Endodermal cell (in vitro differentiated cells): ENCODE measurements around the gene NUP62. TPM values are rescaled to one million over a fixed set of nuclear protein-coding genes. Genes with fewer than 3 reads are reported as not detected.
"Not testable (repeated sequence)": the region's sequence is repeated elsewhere in the genome, so short reads cannot be mapped to it uniquely, and the experiment has no call there.

Experiments used
- DNase-seq: peaks from one replicate; pipeline ENCODE4 v3.0.0-alpha.2; 2017
- H3K27ac ChIP-seq: 2 replicates; pipeline ENCODE4 v1.5.1; 2013; ENCODE audit warnings: mild to moderate bottlenecking, low read depth, low read length, moderate library complexity
- H3K27me3 ChIP-seq: 2 replicates; pipeline ENCODE4 v1.6.1; 2013; ENCODE audit warnings: mild to moderate bottlenecking, low read length, moderate library complexity; ENCODE audit not compliant: insufficient read depth, control insufficient read depth, poor library complexity, severe bottlenecking
- H3K36me3 ChIP-seq: 2 replicates; pipeline ENCODE4 v1.7.0; 2013; ENCODE audit warnings: mild to moderate bottlenecking, low read length, moderate library complexity; ENCODE audit not compliant: control insufficient read depth, insufficient read depth
- H3K4me1 ChIP-seq: one replicate; pipeline ENCODE4 v1.7.0; 2013; ENCODE audit warnings: low read length; ENCODE audit not compliant: control insufficient read depth, insufficient read depth
- H3K4me3 ChIP-seq: 2 replicates; pipeline ENCODE4 v1.5.1; 2013; ENCODE audit warnings: mild to moderate bottlenecking, low read length, moderate library complexity
- H3K9ac ChIP-seq: 2 replicates; pipeline ENCODE4 v1.6.1; 2013; ENCODE audit warnings: mild to moderate bottlenecking, low read length, moderate library complexity; ENCODE audit not compliant: poor library complexity, severe bottlenecking; ENCODE audit errors: extremely low read depth
- H3K9me3 ChIP-seq: 2 replicates; pipeline ENCODE4 v1.6.1; 2013; ENCODE audit warnings: mild to moderate bottlenecking, low read length, moderate library complexity; ENCODE audit not compliant: control insufficient read depth
- H3K27ac Mint-ChIP-seq: 2 replicates; pipeline ENCODE4 v1.8.0; 2020; ENCODE audit warnings: mixed read lengths
- H3K27me3 Mint-ChIP-seq: 2 replicates; pipeline ENCODE4 v1.8.0; 2021; ENCODE audit warnings: mild to moderate bottlenecking, mixed read lengths; ENCODE audit not compliant: insufficient read depth
- H3K36me3 Mint-ChIP-seq: 2 replicates; pipeline ENCODE4 v1.8.0; 2020; ENCODE audit warnings: low read depth, mixed read lengths
- H3K4me1 Mint-ChIP-seq: 2 replicates; pipeline ENCODE4 v1.8.0; 2020; ENCODE audit warnings: mixed read lengths
- H3K4me3 Mint-ChIP-seq: 2 replicates; pipeline ENCODE4 v1.8.0; 2020; ENCODE audit warnings: mild to moderate bottlenecking, moderate library complexity, mixed read lengths
- H3K9me3 Mint-ChIP-seq: 2 replicates; pipeline ENCODE4 v1.8.0; 2020; ENCODE audit warnings: mild to moderate bottlenecking, mixed read lengths
- WGBS, 2 experiments: methylation state at CpG; one replicate each; pipeline versions ENCODE4 v1.1.5 to v1.1.7; 2013; ENCODE audit warnings: missing lambda C conversion rate in 2 of 2, mixed read lengths in 1 of 2; ENCODE audit not compliant: insufficient coverage in 1 of 2, insufficient read length in 1 of 2; 5-methylcytosine and 5-hydroxymethylcytosine counted together
- total RNA-seq, 2 donors: library from RNA; stranded (reverse); fragmentation: NEBNext Ultra II Directional in 1 of 2; extraction: Animal tissue kit (Norgen Biotek cat#: 25700) in 1 of 2; gene quantifications; 2 replicates in 1 of 2; 3 replicates in 1 of 2; pipeline ENCODE4 v1.2.1, GENCODE V29; 2021
- TF ChIP-seq, protein P1 (sequence below): fragments of 200-600 bp; sonication (generic); conservative IDR thresholded peaks from 2 replicates; pipeline ENCODE4 v1.5.0; 2021; ENCODE audit warnings: antibody characterized with exemption, mild to moderate bottlenecking

NUP62 gene
- total RNA-seq, 2 donors from 2014 or later: 84.9 to 96.4 TPM

DNA sequence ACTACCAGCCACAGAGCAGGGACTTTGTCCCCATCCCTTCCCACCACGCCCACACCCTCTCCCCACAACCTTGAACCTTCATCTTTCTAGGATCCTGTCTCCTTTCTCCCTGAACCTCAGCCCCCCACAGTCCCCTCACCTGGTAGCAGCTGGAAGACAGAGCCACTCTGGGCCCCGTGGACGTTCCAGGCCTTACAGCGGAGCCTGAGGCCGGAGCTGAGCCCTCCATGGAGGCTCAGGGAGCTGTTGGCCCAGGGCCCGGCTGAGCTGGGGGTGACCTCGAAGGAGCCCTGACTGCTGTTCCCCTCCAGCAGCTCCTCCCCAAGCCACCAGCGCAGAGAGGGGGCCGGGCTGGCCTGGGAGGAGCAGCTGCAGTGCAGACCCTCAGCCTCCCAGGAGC, 28.8 kb upstream of the NUP62 start:
- H3K9me3 ChIP-seq, H3K27me3 ChIP-seq, H3K4me3 ChIP-seq, H3K27ac ChIP-seq, H3K27me3 Mint-ChIP-seq, H3K36me3 ChIP-seq, H3K36me3 Mint-ChIP-seq, H3K27ac Mint-ChIP-seq, DNase-seq, H3K9me3 Mint-ChIP-seq, H3K4me1 ChIP-seq, H3K9ac ChIP-seq, H3K4me1 Mint-ChIP-seq, H3K4me3 Mint-ChIP-seq: not testable (repeated sequence)
- WGBS, 2 experiments: 50 to 79% methylated on average over 1 to 8 of the region's 9 CpGs

- no peaks in the 10 kb centered on the region for H3K36me3 Mint-ChIP-seq
- no peak overlapping the region for H3K27ac Mint-ChIP-seq
- TF ChIP-seq, protein P1, sequence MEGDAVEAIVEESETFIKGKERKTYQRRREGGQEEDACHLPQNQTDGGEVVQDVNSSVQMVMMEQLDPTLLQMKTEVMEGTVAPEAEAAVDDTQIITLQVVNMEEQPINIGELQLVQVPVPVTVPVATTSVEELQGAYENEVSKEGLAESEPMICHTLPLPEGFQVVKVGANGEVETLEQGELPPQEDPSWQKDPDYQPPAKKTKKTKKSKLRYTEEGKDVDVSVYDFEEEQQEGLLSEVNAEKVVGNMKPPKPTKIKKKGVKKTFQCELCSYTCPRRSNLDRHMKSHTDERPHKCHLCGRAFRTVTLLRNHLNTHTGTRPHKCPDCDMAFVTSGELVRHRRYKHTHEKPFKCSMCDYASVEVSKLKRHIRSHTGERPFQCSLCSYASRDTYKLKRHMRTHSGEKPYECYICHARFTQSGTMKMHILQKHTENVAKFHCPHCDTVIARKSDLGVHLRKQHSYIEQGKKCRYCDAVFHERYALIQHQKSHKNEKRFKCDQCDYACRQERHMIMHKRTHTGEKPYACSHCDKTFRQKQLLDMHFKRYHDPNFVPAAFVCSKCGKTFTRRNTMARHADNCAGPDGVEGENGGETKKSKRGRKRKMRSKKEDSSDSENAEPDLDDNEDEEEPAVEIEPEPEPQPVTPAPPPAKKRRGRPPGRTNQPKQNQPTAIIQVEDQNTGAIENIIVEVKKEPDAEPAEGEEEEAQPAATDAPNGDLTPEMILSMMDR: no peak
- no peak overlapping the region for H3K4me3 Mint-ChIP-seq
- peaks cover 7% of the 10 kb centered on the region for H3K9me3 Mint-ChIP-seq
- no peak overlapping the region for H3K9ac ChIP-seq
- no peak overlapping the region for H3K4me3 ChIP-seq
- H3K27me3 Mint-ChIP-seq: peaks cover 6% of the 10 kb centered on the region
- no peaks in the 10 kb centered on the region for H3K9me3 ChIP-seq
- WGBS, 2 experiments: 87 to 90% methylated on average over 10 of the region's 10 CpGs
- H3K4me1 Mint-ChIP-seq: peaks cover 2% of the 10 kb centered on the region
- no peak for DNase-seq
- no peaks in the 10 kb centered on the region for H3K27me3 ChIP-seq
- no peak overlapping the region for H3K27ac ChIP-seq
- H3K36me3 ChIP-seq: no peaks in the 10 kb centered on the region
- H3K4me1 ChIP-seq: no peaks in the 10 kb centered on the region
These were observed 28.1 kb upstream of the NUP62 start for GRCh38 chr19:49957262-49957915.

- Histone ChIP-seq H3K9ac (no peak overlapping the region), H3K9me3 (no peaks in the 10 kb centered on the region), H3K36me3 (no peaks in the 10 kb centered on the region), H3K4me1 (no peaks in the 10 kb centered on the region), H3K4me3 (no peak overlapping the region), H3K27ac (no peak overlapping the region), H3K27me3 (no peaks in the 10 kb centered on the region)
- Mint-ChIP-seq H3K9me3 (peaks cover 7% of the 10 kb centered on the region), H3K27me3 (no peaks in the 10 kb centered on the region), H3K4me1 (peaks cover 2% of the 10 kb centered on the region), H3K4me3 (no peak overlapping the region), H3K27ac (no peak overlapping the region), H3K36me3 (no peaks in the 10 kb centered on the region)
- TF ChIP-seq, protein P1: no peak
- 93 to 94% methylated on average over 9 of the region's 9 CpGs for WGBS, 2 experiments
- DNase-seq: no peak
These were observed 26.8 kb upstream of the NUP62 start for GRCh38 chr19:49956115-49956495.

- H3K27me3 ChIP-seq: no peaks in the 10 kb centered on the region
- DNase-seq: no peak
- no peaks in the 10 kb centered on the region for H3K4me1 ChIP-seq
- no peaks in the 10 kb centered on the region for H3K36me3 ChIP-seq
- TF ChIP-seq, protein P1: no peak
- no peaks in the 10 kb centered on the region for H3K9me3 ChIP-seq
- H3K27me3 Mint-ChIP-seq: no peaks in the 10 kb centered on the region
- no peak overlapping the region for H3K27ac Mint-ChIP-seq
- WGBS, 2 experiments: 91 to 92% methylated on average over 7 to 11 of the region's 11 CpGs
- peaks cover 5% of the 10 kb centered on the region for H3K9me3 Mint-ChIP-seq
- H3K4me3 ChIP-seq: no peak overlapping the region
- H3K27ac ChIP-seq: no peak overlapping the region
- H3K36me3 Mint-ChIP-seq: no peaks in the 10 kb centered on the region
- no peak overlapping the region for H3K9ac ChIP-seq
- H3K4me1 Mint-ChIP-seq: peaks cover 2% of the 10 kb centered on the region
- H3K4me3 Mint-ChIP-seq: no peak overlapping the region
These were observed 25.6 kb upstream of the NUP62 start for GRCh38 chr19:49954933-49955332.
